HepG2 (cell line): ENCODE measurements around the gene KCTD6. TPM values are rescaled to one million over a fixed set of nuclear protein-coding genes. Genes with fewer than 3 reads are reported as not detected.

Source experiments
- ATAC-seq: fragments of 200-7000 bp; cut with Tn5 transposase; 3 replicates; pipeline ENCODE4 v1.9.1; 2020; ENCODE audit warnings: mild to moderate bottlenecking, moderate library complexity
- BruUV-seq: library from RNA; stranded (reverse); fragments of 400-500 nt; replicated peaks from 2 replicates; lab custom pipeline; 2021; lab: Mats Ljungman, UMichigan
- CTCF ChIA-PET: fragments of 300-600 bp; formaldehyde crosslinking; extraction: SDS; loops from one replicate; lab custom pipeline; 2021; ENCODE audit warnings: low total read pairs, inconsistent platforms, low intra/inter-chr PET ratio; lab: Yijun Ruan, JAX
- POLR2A ChIA-PET: fragments of 350-600 bp; sonication (Branson Sonifier 250); formaldehyde crosslinking; loops from one replicate; lab custom pipeline; 2020; ENCODE audit warnings: antibody characterized with exemption, inconsistent platforms; lab: Yijun Ruan, JAX
- DNase-seq: peaks from one replicate; pipeline ENCODE4 v3.0.0-alpha.2; 2015; ENCODE audit warnings: low spot score
- FAIRE-seq: peaks from 3 replicates; lab custom pipeline; 2011; peaks lifted over from hg19 to GRCh38; lab: Jason Lieb, UNC
- H2AFZ ChIP-seq: one replicate; pipeline ENCODE4 v1.6.1; 2011; ENCODE audit warnings: low read length, inconsistent platforms
- H3K27ac ChIP-seq: fragments of 300-600 bp; 3 replicates; pipeline ENCODE4 v1.8.0; 2011; ENCODE audit warnings: mixed run types, mild to moderate bottlenecking, mixed read lengths, low read length, inconsistent platforms; ENCODE audit not compliant: insufficient read depth; ENCODE audit errors: extremely low read length
- H3K27me3 ChIP-seq, 2 experiments: fragments of 200-600 bp in 1 of 2; 2 replicates in 1 of 2; 3 replicates in 1 of 2; pipeline versions ENCODE4 v1.6.0 to v1.8.0; 2011; ENCODE audit warnings: low read length in 2 of 2, mild to moderate bottlenecking in 2 of 2, moderate library complexity in 2 of 2, inconsistent platforms in 1 of 2; ENCODE audit not compliant: insufficient read depth in 2 of 2, control insufficient read depth in 1 of 2
- H3K36me3 ChIP-seq, 2 experiments: fragments of 200-600 bp in 1 of 2; replicated peaks in 1 of 2; 2 replicates in 1 of 2; 3 replicates in 1 of 2; pipeline versions ENCODE4 v1.5.1 to v1.8.0; 2011; ENCODE audit warnings: low read length in 2 of 2, inconsistent platforms in 1 of 2; ENCODE audit not compliant: insufficient read depth in 2 of 2, control insufficient read depth in 1 of 2
- H3K4me1 ChIP-seq: 2 replicates; pipeline ENCODE4 v1.5.1; 2012; ENCODE audit warnings: low read length, inconsistent platforms; ENCODE audit not compliant: insufficient read depth
- H3K4me2 ChIP-seq: 2 replicates; pipeline ENCODE4 v1.6.0; 2011; ENCODE audit warnings: low read depth, low read length, inconsistent platforms
- H3K4me3 ChIP-seq, 3 experiments: fragments of 200-600 bp in 1 of 3; sonication (generic), shearing (Covaris generic) in 1 of 3; replicated peaks in 1 of 3; 2 replicates each; pipeline ENCODE4 v1.5.1; 2011 to 2016; ENCODE audit warnings: low read length in 3 of 3, inconsistent platforms in 2 of 3, low read depth in 2 of 3, mild to moderate bottlenecking in 2 of 3, control low read depth in 1 of 3, mixed read lengths in 1 of 3; ENCODE audit not compliant: insufficient read depth in 1 of 3
- H3K79me2 ChIP-seq: one replicate; pipeline ENCODE4 v1.6.1; 2011; ENCODE audit warnings: low read length, inconsistent platforms; ENCODE audit not compliant: insufficient read depth
- H3K9ac ChIP-seq: 2 replicates; pipeline ENCODE4 v1.6.0; 2011; ENCODE audit warnings: mild to moderate bottlenecking, low read depth, low read length, inconsistent platforms; ENCODE audit not compliant: insufficient read depth
- H3K9me3 ChIP-seq: 2 replicates; pipeline ENCODE4 v1.5.1; 2012; ENCODE audit warnings: mild to moderate bottlenecking, low read length
- H4K20me1 ChIP-seq: 2 replicates; pipeline ENCODE4 v1.6.0; 2011; ENCODE audit warnings: inconsistent platforms, mild to moderate bottlenecking, low read length, moderate library complexity; ENCODE audit not compliant: insufficient read depth
- AGO1 ChIP-seq: fragments of 200-400 bp; formaldehyde crosslinking; IDR thresholded peaks from 2 replicates; pipeline ENCODE4 v1.6.1; 2017; ENCODE audit warnings: mild to moderate bottlenecking, low read depth, low read length, moderate library complexity; ENCODE audit not compliant: poor library complexity, severe bottlenecking
- ATF7-NPFF ChIP-seq: sonication (generic); formaldehyde crosslinking; IDR thresholded peaks from 2 replicates; pipeline ENCODE4 v1.8.1; 2023; ENCODE audit warnings: mild to moderate bottlenecking, low read depth, missing genetic modification reagents, moderate library complexity
- EEA1 ChIP-seq: sonication (generic); formaldehyde crosslinking; IDR thresholded peaks from 2 replicates; pipeline ENCODE4 v1.5.1; 2020; ENCODE audit warnings: mild to moderate bottlenecking, missing genetic modification reagents, borderline replicate concordance
- ERF ChIP-seq: IDR thresholded peaks from 2 replicates; pipeline ENCODE4 v1.6.1; 2018; ENCODE audit warnings: missing biosample characterization, missing genetic modification reagents
- GPN1 ChIP-seq: sonication (generic); formaldehyde crosslinking; IDR thresholded peaks from 2 replicates; pipeline ENCODE4 v1.5.1; 2020; ENCODE audit warnings: missing genetic modification reagents, borderline replicate concordance
- HNF4A ChIP-seq: sonication (generic); formaldehyde crosslinking; IDR thresholded peaks from 2 replicates; pipeline ENCODE4 v1.4.0; 2020; ENCODE audit warnings: missing genetic modification reagents
- MTA3 ChIP-seq: sonication (generic); formaldehyde crosslinking; IDR thresholded peaks from 2 replicates; pipeline ENCODE4 v1.4.0; 2020; ENCODE audit warnings: missing genetic modification reagents
- MYNN ChIP-seq: sonication (generic); formaldehyde crosslinking; IDR thresholded peaks from 2 replicates; pipeline ENCODE4 v1.4.0; 2020; ENCODE audit warnings: mild to moderate bottlenecking, low read depth, missing genetic modification reagents
- ZNF17 ChIP-seq: sonication (generic); formaldehyde crosslinking; IDR thresholded peaks from 2 replicates; pipeline ENCODE4 v1.5.0; 2020; ENCODE audit warnings: mild to moderate bottlenecking, missing genetic modification reagents
- ZNF382 ChIP-seq: sonication (generic); formaldehyde crosslinking; IDR thresholded peaks from 2 replicates; pipeline ENCODE4 v1.5.0; 2020; ENCODE audit warnings: missing genetic modification reagents, mild to moderate bottlenecking, borderline replicate concordance
- WGBS: methylation state at CpG from one replicate; pipeline ENCODE4 v1.1.6; 2017; ENCODE audit warnings: low lambda C conversion rate; 5-methylcytosine and 5-hydroxymethylcytosine counted together
- in situ Hi-C: cut with HindIII; loops from 2 replicates; pipeline ENCODE4 v1.10.0; 2017; ENCODE audit warnings: low pct_unique_long_range_greater_than_20kb; ENCODE audit not compliant: extremely low pct_ligation_motif_present
- intact Hi-C: fragments of 100-400 bp; cut with micrococcal nuclease; formaldehyde crosslinking; loops from one replicate; pipeline ENCODE4 v1.10.0; 2022; ENCODE audit not compliant: unreplicated experiment
- polyA plus RNA-seq, 8 experiments: library from polyadenylated mRNA; depleted of rRNA in 3 of 8; stranded (reverse) in 7 of 8; unstranded in 1 of 8; fragments of >200 nt; fragmentation: Illumina TruSeq in 4 of 8; extraction: Trizol in 4 of 8; gene quantifications; 2 replicates each; pipeline versions ENCODE4 v1.2.1 to v1.2.3, GENCODE V29; 2011 to 2016; ENCODE audit warnings: low read depth in 4 of 8, missing spikeins in 1 of 8, mixed read lengths in 1 of 8; ENCODE audit not compliant: insufficient read depth in 1 of 8
- total RNA-seq, 5 experiments: library from RNA; depleted of rRNA; stranded (reverse); fragments of >200 nt; fragmentation: Illumina TruSeq; extraction: Trizol; gene quantifications; 2 replicates each; pipeline ENCODE4 v1.2.3, GENCODE V29; 2016; ENCODE audit warnings: low read depth in 1 of 5
- TF ChIP-seq, protein P1 (sequence below): sonication (generic); formaldehyde crosslinking; IDR thresholded peaks from 2 replicates; pipeline ENCODE4 v1.4.0; 2020; ENCODE audit warnings: missing genetic modification reagents, borderline replicate concordance
- TF ChIP-seq, protein P2 (sequence below): sonication (generic); formaldehyde crosslinking; conservative IDR thresholded peaks from 2 replicates; pipeline ENCODE4 v1.4.0; 2020; ENCODE audit warnings: missing genetic modification reagents
- TF ChIP-seq, protein P3 (sequence below), 2 experiments: sonication (generic) in 1 of 2; formaldehyde crosslinking in 1 of 2; IDR thresholded peaks; 2 replicates each; pipeline versions ENCODE4 v1.6.1 to v1.9.0; 2014 to 2022; ENCODE audit warnings: antibody characterized with exemption in 1 of 2, borderline replicate concordance in 1 of 2, inconsistent platforms in 1 of 2, low read depth in 1 of 2, missing genetic modification reagents in 1 of 2

KCTD6 gene
- total and polyA plus RNA-seq, 2 of the 13 experiments (the other 11 are each of a cell fraction or from before 2014, with no cell fraction given) = 13.4 to 14.2 TPM

DNA sequence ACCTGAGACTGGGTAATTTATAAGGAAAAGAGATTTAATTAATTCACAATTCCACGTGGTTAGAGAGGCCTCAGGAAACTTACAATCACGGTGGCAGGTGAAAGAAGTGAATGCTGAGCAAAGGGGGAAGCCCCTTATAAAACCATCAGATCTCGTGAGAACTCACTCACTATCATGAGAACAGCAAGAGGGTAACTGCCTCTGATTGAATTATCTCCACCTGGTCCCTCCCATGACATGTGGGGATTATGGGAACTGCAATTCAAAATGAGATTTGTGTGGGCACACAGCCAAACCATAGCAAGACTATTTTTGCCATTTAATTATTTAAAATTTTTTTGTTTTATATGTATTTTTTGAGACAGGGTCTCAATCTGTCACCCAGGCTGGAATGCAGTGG lies 27.0 kb upstream of the KCTD6 start:
- Histone ChIP-seq H3K27me3 (no peaks in the 10 kb centered on the region), H4K20me1 (no peaks in the 10 kb centered on the region), H3K4me2 (no peak overlapping the region), H3K4me3 (no peak overlapping the region), H3K9me3 (no peaks in the 10 kb centered on the region), H2AFZ (no peak overlapping the region), H3K9ac (no peak overlapping the region), H3K36me3 (no peaks in the 10 kb centered on the region), H3K27ac (no peak overlapping the region), H3K79me2 (no peaks in the 10 kb centered on the region), H3K4me1 (peaks cover 34% of the 10 kb centered on the region)
- BruUV-seq = no TSS peak
- ChIA-PET CTCF (no interaction called here), POLR2A (no interaction called here)
- FAIRE-seq = no peak
- WGBS = 79% methylated on average over 3 of the region's 3 CpGs
- intact Hi-C loops = no loop called here
- no peak for DNase-seq
- ATAC-seq = no peak
- in situ Hi-C loops = no loop called here
- TF ChIP-seq AGO1 (no peak), ZNF17 (no peak), EEA1 (CRISPR knock-in tag) (no peak), MTA3 (CRISPR knock-in tag) (no peak), ERF (CRISPR knock-in tag) (no peak), HNF4A (no peak), ATF7-NPFF (no peak), MYNN (CRISPR knock-in tag) (no peak), GPN1 (CRISPR knock-in tag) (no peak), ZNF382 (no peak)
- TF ChIP-seq, protein P1, sequence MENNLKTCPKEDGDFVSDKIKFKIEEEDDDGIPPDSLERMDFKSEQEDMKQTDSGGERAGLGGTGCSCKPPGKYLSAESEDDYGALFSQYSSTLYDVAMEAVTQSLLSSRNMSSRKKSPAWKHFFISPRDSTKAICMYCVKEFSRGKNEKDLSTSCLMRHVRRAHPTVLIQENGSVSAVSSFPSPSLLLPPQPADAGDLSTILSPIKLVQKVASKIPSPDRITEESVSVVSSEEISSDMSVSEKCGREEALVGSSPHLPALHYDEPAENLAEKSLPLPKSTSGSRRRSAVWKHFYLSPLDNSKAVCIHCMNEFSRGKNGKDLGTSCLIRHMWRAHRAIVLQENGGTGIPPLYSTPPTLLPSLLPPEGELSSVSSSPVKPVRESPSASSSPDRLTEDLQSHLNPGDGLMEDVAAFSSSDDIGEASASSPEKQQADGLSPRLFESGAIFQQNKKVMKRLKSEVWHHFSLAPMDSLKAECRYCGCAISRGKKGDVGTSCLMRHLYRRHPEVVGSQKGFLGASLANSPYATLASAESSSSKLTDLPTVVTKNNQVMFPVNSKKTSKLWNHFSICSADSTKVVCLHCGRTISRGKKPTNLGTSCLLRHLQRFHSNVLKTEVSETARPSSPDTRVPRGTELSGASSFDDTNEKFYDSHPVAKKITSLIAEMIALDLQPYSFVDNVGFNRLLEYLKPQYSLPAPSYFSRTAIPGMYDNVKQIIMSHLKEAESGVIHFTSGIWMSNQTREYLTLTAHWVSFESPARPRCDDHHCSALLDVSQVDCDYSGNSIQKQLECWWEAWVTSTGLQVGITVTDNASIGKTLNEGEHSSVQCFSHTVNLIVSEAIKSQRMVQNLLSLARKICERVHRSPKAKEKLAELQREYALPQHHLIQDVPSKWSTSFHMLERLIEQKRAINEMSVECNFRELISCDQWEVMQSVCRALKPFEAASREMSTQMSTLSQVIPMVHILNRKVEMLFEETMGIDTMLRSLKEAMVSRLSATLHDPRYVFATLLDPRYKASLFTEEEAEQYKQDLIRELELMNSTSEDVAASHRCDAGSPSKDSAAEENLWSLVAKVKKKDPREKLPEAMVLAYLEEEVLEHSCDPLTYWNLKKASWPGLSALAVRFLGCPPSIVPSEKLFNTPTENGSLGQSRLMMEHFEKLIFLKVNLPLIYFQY (CRISPR knock-in tag) = no peak
- TF ChIP-seq, protein P2, sequence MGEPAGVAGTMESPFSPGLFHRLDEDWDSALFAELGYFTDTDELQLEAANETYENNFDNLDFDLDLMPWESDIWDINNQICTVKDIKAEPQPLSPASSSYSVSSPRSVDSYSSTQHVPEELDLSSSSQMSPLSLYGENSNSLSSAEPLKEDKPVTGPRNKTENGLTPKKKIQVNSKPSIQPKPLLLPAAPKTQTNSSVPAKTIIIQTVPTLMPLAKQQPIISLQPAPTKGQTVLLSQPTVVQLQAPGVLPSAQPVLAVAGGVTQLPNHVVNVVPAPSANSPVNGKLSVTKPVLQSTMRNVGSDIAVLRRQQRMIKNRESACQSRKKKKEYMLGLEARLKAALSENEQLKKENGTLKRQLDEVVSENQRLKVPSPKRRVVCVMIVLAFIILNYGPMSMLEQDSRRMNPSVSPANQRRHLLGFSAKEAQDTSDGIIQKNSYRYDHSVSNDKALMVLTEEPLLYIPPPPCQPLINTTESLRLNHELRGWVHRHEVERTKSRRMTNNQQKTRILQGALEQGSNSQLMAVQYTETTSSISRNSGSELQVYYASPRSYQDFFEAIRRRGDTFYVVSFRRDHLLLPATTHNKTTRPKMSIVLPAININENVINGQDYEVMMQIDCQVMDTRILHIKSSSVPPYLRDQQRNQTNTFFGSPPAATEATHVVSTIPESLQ (CRISPR knock-in tag) = no peak
- TF ChIP-seq, protein P3, sequence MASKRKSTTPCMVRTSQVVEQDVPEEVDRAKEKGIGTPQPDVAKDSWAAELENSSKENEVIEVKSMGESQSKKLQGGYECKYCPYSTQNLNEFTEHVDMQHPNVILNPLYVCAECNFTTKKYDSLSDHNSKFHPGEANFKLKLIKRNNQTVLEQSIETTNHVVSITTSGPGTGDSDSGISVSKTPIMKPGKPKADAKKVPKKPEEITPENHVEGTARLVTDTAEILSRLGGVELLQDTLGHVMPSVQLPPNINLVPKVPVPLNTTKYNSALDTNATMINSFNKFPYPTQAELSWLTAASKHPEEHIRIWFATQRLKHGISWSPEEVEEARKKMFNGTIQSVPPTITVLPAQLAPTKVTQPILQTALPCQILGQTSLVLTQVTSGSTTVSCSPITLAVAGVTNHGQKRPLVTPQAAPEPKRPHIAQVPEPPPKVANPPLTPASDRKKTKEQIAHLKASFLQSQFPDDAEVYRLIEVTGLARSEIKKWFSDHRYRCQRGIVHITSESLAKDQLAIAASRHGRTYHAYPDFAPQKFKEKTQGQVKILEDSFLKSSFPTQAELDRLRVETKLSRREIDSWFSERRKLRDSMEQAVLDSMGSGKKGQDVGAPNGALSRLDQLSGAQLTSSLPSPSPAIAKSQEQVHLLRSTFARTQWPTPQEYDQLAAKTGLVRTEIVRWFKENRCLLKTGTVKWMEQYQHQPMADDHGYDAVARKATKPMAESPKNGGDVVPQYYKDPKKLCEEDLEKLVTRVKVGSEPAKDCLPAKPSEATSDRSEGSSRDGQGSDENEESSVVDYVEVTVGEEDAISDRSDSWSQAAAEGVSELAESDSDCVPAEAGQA (IDR thresholded peaks at IDR 0.05; ENCODE audit: low read depth) = no peak
- TF ChIP-seq, protein P3 (CRISPR knock-in tag; IDR thresholded peaks at IDR 0.05; ENCODE audit: borderline replicate concordance) = no peak
